Type B pancreatic cell (in vitro differentiated cells): Measurements from ENCODE around the gene SLC10A3. TPM values are rescaled to one million over a fixed set of nuclear protein-coding genes. Genes with fewer than 3 reads are reported as not detected.

Experiments used
- DNase-seq: peaks from one replicate; pipeline ENCODE4 v3.0.0; 2021; ENCODE audit warnings: mixed read lengths; ENCODE audit not compliant: unreplicated experiment; ENCODE audit errors: extremely low spot score
- H3K27ac Mint-ChIP-seq: 2 replicates; pipeline ENCODE4 v1.8.0; 2021; ENCODE audit warnings: mild to moderate bottlenecking, mixed read lengths
- H3K27me3 Mint-ChIP-seq: 2 replicates; pipeline ENCODE4 v1.8.0; 2021; ENCODE audit warnings: mixed read lengths
- H3K36me3 Mint-ChIP-seq: 2 replicates; pipeline ENCODE4 v1.8.0; 2021; ENCODE audit warnings: mixed read lengths
- H3K4me1 Mint-ChIP-seq: one replicate; pipeline ENCODE4 v1.8.0; 2021; ENCODE audit warnings: mixed read lengths; ENCODE audit not compliant: unreplicated experiment
- H3K4me3 Mint-ChIP-seq: 2 replicates; pipeline ENCODE4 v1.8.0; 2021; ENCODE audit warnings: mild to moderate bottlenecking, mixed read lengths
- H3K9me3 Mint-ChIP-seq: 2 replicates; pipeline ENCODE4 v1.8.0; 2021; ENCODE audit warnings: mixed read lengths
- CTCF ChIP-seq: fragments of 200-600 bp; sonication (generic); conservative IDR thresholded peaks from 2 replicates; pipeline ENCODE4 v1.5.0; 2021; ENCODE audit warnings: antibody characterized with exemption, mild to moderate bottlenecking
- total RNA-seq: library from RNA; stranded (reverse); gene quantifications from 2 replicates; pipeline ENCODE4 v1.2.1, GENCODE V29; 2021; ENCODE audit warnings: low replicate concordance

SLC10A3 gene
- total RNA-seq, 1 donor from 2014 or later, result 13.0 TPM

- no peak for DNase-seq
- no peaks in the 10 kb centered on the region for H3K4me1 Mint-ChIP-seq
- no peaks in the 10 kb centered on the region for H3K9me3 Mint-ChIP-seq
- H3K27me3 Mint-ChIP-seq, result no peaks in the 10 kb centered on the region
- TF ChIP-seq CTCF, result no peak
- H3K36me3 Mint-ChIP-seq, result no peaks in the 10 kb centered on the region
- no peak overlapping the region for H3K4me3 Mint-ChIP-seq
- H3K27ac Mint-ChIP-seq, result no peak overlapping the region
Observed at GRCh38 chrX:154448484-154448883, 41.9 kb downstream of the SLC10A3 start.

GRCh38 chrX:154446430-154446829 lies 44.0 kb downstream of the SLC10A3 start:
- no peaks in the 10 kb centered on the region for H3K9me3 Mint-ChIP-seq

GRCh38 chrX:154445776-154446175 lies 44.7 kb downstream of the SLC10A3 start:
- no peaks in the 10 kb centered on the region for H3K4me1 Mint-ChIP-seq
- TF ChIP-seq CTCF, result no peak
- H3K9me3 Mint-ChIP-seq, result no peaks in the 10 kb centered on the region
- H3K27me3 Mint-ChIP-seq, result no peaks in the 10 kb centered on the region
- H3K4me3 Mint-ChIP-seq, result peak overlapping the region; percentile 60
- no peaks in the 10 kb centered on the region for H3K36me3 Mint-ChIP-seq
- no peak overlapping the region for H3K27ac Mint-ChIP-seq
- no peak for DNase-seq

More at GRCh38 chrX:154446430-154446829, 44.0 kb downstream of the SLC10A3 start:
- Mint-ChIP-seq H3K36me3 (no peaks in the 10 kb centered on the region), H3K4me3 (no peak overlapping the region), H3K27me3 (no peaks in the 10 kb centered on the region), H3K27ac (no peak overlapping the region), H3K4me1 (no peaks in the 10 kb centered on the region)
- no peak for DNase-seq
- TF ChIP-seq CTCF, result no peak

- H3K9me3 Mint-ChIP-seq, result no peaks in the 10 kb centered on the region
- H3K36me3 Mint-ChIP-seq, result no peaks in the 10 kb centered on the region
- no peak for DNase-seq
- no peaks in the 10 kb centered on the region for H3K27me3 Mint-ChIP-seq
- H3K27ac Mint-ChIP-seq, result no peak overlapping the region
- H3K4me1 Mint-ChIP-seq, result no peaks in the 10 kb centered on the region
- H3K4me3 Mint-ChIP-seq, result no peak overlapping the region
- TF ChIP-seq CTCF, result no peak
Observed at GRCh38 chrX:154444755-154445246, 45.6 kb downstream of the SLC10A3 start.

GRCh38 chrX:154443992-154444754 lies 46.3 kb downstream of the SLC10A3 start, which contains the start of gene FAM50A:
Gene FAM50A, plus strand, starts transcription at chrX:154444141. Its CDS starts 95 bp downstream, at chrX:154444236.
- H3K27ac Mint-ChIP-seq, result peak within 1 kb of the TSS; percentile 75
- H3K4me3 Mint-ChIP-seq, result peak within 1 kb of the TSS; percentile 83
- TF ChIP-seq CTCF, result peak; percentile 24
- DNase-seq, result no peak
- H3K4me1 Mint-ChIP-seq, result no peaks in the 10 kb centered on the region
- no peaks in the 10 kb centered on the region for H3K9me3 Mint-ChIP-seq
- H3K36me3 Mint-ChIP-seq, result no peaks in the 10 kb centered on the region
- H3K27me3 Mint-ChIP-seq, result no peaks in the 10 kb centered on the region
